Measurements from ENCODE around the gene FITM2. TPM values are rescaled to one million over a fixed set of nuclear protein-coding genes. Genes with fewer than 3 reads are reported as not detected.

FITM2 gene
- total RNA-seq, 1 donor: 11.0 TPM

- no peak overlapping the region for H3K4me3 ChIP-seq (ENCODE audit: low read depth, low read length)
- no peak for TF ChIP-seq CTCF (IDR thresholded peaks at IDR 0.05; ENCODE audit: insufficient read depth, low read length)
- no peak for DNase-seq (ENCODE audit: low read depth)
These were observed 37.5 kb downstream of the FITM2 start for GRCh38 chr20:44273231-44274215.

- DNase-seq (ENCODE audit: low read depth): no peak
- TF ChIP-seq CTCF (IDR thresholded peaks at IDR 0.05; ENCODE audit: insufficient read depth, low read length): no peak
- H3K4me3 ChIP-seq (ENCODE audit: low read depth, low read length): no peak overlapping the region
These were observed 38.9 kb downstream of the FITM2 start for GRCh38 chr20:44271915-44272663.

DNA sequence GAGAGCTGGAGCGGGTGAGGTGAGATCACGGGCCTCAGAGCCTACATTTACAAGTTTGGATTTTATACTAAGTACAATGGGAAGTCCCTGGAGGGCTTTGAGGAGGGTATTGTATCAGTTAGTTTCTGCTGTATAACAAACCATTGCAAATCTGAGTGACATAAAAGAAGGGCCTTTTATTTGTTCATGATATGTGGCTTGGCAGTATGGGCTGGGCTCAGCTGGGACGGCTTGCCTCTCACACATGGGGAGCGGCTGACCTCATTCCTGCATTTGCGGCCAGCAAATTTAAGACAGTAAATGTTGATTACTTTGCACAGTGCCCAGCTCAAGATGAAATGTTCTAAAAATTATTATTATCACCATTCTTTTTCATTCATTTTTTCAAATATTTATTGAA lies 42.2 kb downstream of the FITM2 start:
- TF ChIP-seq CTCF (IDR thresholded peaks at IDR 0.05; ENCODE audit: insufficient read depth, low read length): no peak
- no peak overlapping the region for H3K4me3 ChIP-seq (ENCODE audit: low read depth, low read length)
- no peak for DNase-seq (ENCODE audit: low read depth)

- no peak overlapping the region for H3K4me3 ChIP-seq (ENCODE audit: low read depth, low read length)
These were observed 46.7 kb downstream of the FITM2 start for GRCh38 chr20:44264287-44264686.

DNA sequence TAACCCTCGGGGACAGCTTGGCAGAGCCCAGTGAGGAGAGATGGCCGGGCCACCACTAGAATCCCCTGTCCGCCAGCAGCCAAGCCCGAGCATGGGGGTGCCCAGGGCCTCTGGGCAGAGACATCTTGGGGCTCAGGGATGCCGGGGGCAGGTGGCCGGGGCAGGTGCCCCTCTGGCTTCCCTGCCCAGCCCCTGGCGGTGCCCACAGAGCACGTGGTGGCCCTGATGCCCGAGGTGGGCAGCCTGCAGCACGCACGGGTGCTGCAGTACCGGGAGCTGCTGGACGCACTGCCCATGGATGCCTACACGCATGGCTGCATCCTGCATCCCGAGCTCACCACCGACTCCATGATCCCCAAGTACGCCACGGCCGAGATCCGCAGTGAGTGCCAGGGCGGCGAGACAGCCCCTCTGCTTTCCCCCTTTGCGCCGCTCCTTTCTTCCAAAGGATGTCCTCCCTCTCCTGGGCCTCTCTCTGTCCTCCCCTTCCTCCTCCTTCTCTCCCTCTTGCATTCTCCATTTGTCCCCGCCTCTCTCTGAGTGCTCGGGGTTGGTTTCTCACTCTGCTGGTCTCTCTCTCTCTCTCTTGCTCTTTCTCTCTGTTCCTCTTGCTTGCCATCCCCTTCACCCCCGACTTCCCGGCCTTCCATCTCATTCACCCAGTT lies 52.6 kb downstream of the FITM2 start:
- no peak for TF ChIP-seq CTCF (IDR thresholded peaks at IDR 0.05; ENCODE audit: insufficient read depth, low read length)

More at GRCh38 chr20:44264287-44264686, 46.7 kb downstream of the FITM2 start:
- DNase-seq (ENCODE audit: low read depth): no peak
- TF ChIP-seq CTCF (IDR thresholded peaks at IDR 0.05; ENCODE audit: insufficient read depth, low read length): no peak

DNA sequence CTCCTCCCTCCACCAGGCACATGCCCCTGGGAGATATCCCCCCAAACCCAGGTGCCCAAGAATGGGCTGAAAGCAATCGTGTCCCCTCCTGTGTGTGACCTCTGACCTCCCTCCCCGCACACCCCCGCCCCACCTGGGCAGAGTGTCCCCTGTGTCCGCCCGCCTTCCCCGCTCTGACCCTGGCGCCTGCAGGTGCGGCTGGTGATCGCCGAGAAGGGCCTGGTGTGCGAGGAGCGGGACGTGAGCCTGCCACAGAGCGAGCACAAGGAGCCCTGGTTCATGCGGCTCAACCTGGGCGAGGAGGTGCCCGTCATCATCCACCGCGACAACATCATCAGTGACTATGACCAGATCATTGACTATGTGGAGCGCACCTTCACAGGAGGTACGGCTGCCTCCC lies 54.0 kb downstream of the FITM2 start:
- DNase-seq (ENCODE audit: low read depth): no peak
- TF ChIP-seq CTCF (IDR thresholded peaks at IDR 0.05; ENCODE audit: insufficient read depth, low read length): no peak
- H3K4me3 ChIP-seq (ENCODE audit: low read depth, low read length): no peak overlapping the region

More for the DNA sequence above, 52.6 kb downstream of the FITM2 start:
- DNase-seq (ENCODE audit: low read depth): no peak
- no peak overlapping the region for H3K4me3 ChIP-seq (ENCODE audit: low read depth, low read length)

Data from fibroblast of the aortic adventitia (primary cell).